NB4 (cell line): ENCODE results near the gene TEX9.
"Not testable (repeated sequence)": the region's sequence is repeated elsewhere in the genome, so short reads cannot be mapped to it uniquely, and the experiment has no call there.

Source experiments
- CTCF ChIP-seq: IDR thresholded peaks from one replicate; pipeline ENCODE4 v1.5.1; 2012; ENCODE audit warnings: low read depth, low read length
- POLR2A ChIP-seq: IDR thresholded peaks from 2 replicates; pipeline ENCODE4 v1.6.1; 2011; ENCODE audit warnings: mild to moderate bottlenecking; ENCODE audit not compliant: insufficient read length; ENCODE audit errors: extremely low read depth

DNA sequence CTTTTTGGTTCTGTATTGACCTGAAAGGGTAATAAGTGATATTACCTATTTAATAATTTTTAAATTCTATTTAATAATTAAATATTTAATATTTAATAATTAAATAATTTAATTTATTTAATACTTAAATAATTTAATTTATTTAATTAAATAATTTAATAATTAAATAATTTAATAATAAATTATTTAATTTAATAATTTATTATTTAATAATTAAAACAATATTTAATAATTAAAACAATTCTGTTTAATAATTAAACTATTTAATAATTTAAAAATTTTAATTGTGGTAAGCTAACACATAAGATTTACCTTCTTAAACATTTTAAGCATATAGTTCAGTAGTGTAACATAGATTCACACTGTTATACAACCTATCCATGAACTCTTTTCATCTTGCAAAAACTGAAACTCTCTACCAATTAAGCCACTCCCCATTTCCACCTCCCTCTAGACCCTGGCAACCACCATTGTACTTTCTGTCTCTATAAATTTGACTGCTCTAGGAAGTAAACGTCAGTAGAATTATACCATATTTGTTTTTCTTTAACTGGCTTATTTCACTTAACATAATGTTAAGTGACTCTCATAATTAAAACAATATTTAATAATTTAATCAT is 48.0 kb downstream of the TEX9 start:
- TF ChIP-seq CTCF, POLR2A: not testable (repeated sequence)
